GM23338 (cell line): ENCODE measurements around the gene SPANXD. TPM values are rescaled to one million over a fixed set of nuclear protein-coding genes. Genes with fewer than 3 reads are reported as not detected.

Experiments
- ATAC-seq: fragments of 200-7000 bp; cut with Tn5 transposase; 3 replicates; pipeline ENCODE4 v1.9.1; 2020
- DNase-seq: peaks from one replicate; pipeline ENCODE4 v3.0.0-alpha.2; 2015; ENCODE audit warnings: low spot score
- H2AFZ ChIP-seq: fragments of 200-600 bp; sonication (generic); 2 replicates; pipeline ENCODE4 v1.8.0; 2016; ENCODE audit warnings: antibody characterized with exemption, mild to moderate bottlenecking, moderate library complexity
- H3F3A ChIP-seq: fragments of 200-600 bp; sonication (generic); replicated peaks from 2 replicates; pipeline ENCODE4 v1.8.0; 2017; ENCODE audit warnings: antibody characterized with exemption, mixed run types, low read depth
- H3K27ac ChIP-seq: fragments of 200-600 bp; sonication (generic); 2 replicates; pipeline ENCODE4 v1.6.1; 2016; ENCODE audit warnings: low read depth
- H3K27me3 ChIP-seq: fragments of 200-600 bp; sonication (generic); 2 replicates; pipeline ENCODE4 v1.8.0; 2016; ENCODE audit warnings: mild to moderate bottlenecking, mixed run types, moderate library complexity; ENCODE audit not compliant: insufficient read depth
- H3K36me3 ChIP-seq: fragments of 200-600 bp; sonication (generic); 2 replicates; pipeline ENCODE4 v1.8.0; 2016; ENCODE audit warnings: mild to moderate bottlenecking; ENCODE audit not compliant: insufficient read depth
- H3K4me1 ChIP-seq: fragments of 200-600 bp; sonication (generic); 2 replicates; pipeline ENCODE4 v1.8.0; 2016; ENCODE audit warnings: mild to moderate bottlenecking, moderate library complexity; ENCODE audit not compliant: insufficient read depth
- H3K4me2 ChIP-seq: fragments of 200-600 bp; sonication (generic); 2 replicates; pipeline ENCODE4 v1.7.1; 2017; ENCODE audit warnings: mixed run types
- H3K4me3 ChIP-seq: fragments of 200-600 bp; sonication (generic); 2 replicates; pipeline ENCODE4 v1.6.1; 2016; ENCODE audit warnings: mixed run types
- H3K79me2 ChIP-seq: fragments of 200-600 bp; sonication (generic); replicated peaks from 2 replicates; pipeline ENCODE4 v1.8.0; 2017; ENCODE audit warnings: mild to moderate bottlenecking; ENCODE audit not compliant: insufficient read depth
- H3K9me2 ChIP-seq: fragments of 200-600 bp; sonication (generic); 2 replicates; pipeline ENCODE4 v1.8.0; 2017; ENCODE audit not compliant: insufficient read depth
- H4K20me1 ChIP-seq: fragments of 200-600 bp; sonication (generic); replicated peaks from 2 replicates; pipeline ENCODE4 v1.8.0; 2017; ENCODE audit warnings: mild to moderate bottlenecking; ENCODE audit not compliant: insufficient read depth
- H3K27ac Mint-ChIP-seq: 2 replicates; pipeline ENCODE4 v1.8.0; 2020; ENCODE audit warnings: inconsistent platforms, mild to moderate bottlenecking, moderate library complexity, mixed read lengths
- H3K27me3 Mint-ChIP-seq: 3 replicates; pipeline ENCODE4 v1.8.0; 2022; ENCODE audit warnings: low read depth, mild to moderate bottlenecking, moderate library complexity, mixed read lengths, inconsistent platforms; ENCODE audit not compliant: insufficient read depth, poor library complexity
- H3K36me3 Mint-ChIP-seq: 3 replicates; pipeline ENCODE4 v1.8.0; 2021; ENCODE audit warnings: low read depth, mild to moderate bottlenecking, inconsistent platforms, moderate library complexity, mixed read lengths
- H3K4me1 Mint-ChIP-seq: 3 replicates; pipeline ENCODE4 v1.8.0; 2020; ENCODE audit warnings: mild to moderate bottlenecking, inconsistent platforms, mixed read lengths
- H3K4me3 Mint-ChIP-seq: 3 replicates; pipeline ENCODE4 v1.8.0; 2021; ENCODE audit warnings: moderate library complexity, mild to moderate bottlenecking, inconsistent platforms, mixed read lengths
- H3K9me3 Mint-ChIP-seq: 3 replicates; pipeline ENCODE4 v1.8.0; 2020; ENCODE audit warnings: moderate library complexity, mild to moderate bottlenecking, inconsistent platforms, mixed read lengths
- CTCF ChIP-seq, 2 experiments: fragments of 200-600 bp in 1 of 2; sonication (generic) in 1 of 2; conservative IDR thresholded peaks; 2 replicates each; pipeline versions ENCODE4 v1.5.1 to v1.6.1; 2016 to 2017; ENCODE audit warnings: antibody characterized with exemption in 2 of 2, low read depth in 2 of 2, mild to moderate bottlenecking in 2 of 2, moderate library complexity in 1 of 2
- EZH2 ChIP-seq: fragments of 200-600 bp; sonication (generic); IDR thresholded peaks from one replicate; pipeline ENCODE4 v1.8.0; 2017; ENCODE audit warnings: antibody characterized with exemption, mild to moderate bottlenecking, low read depth; ENCODE audit not compliant: unreplicated experiment
- EZH2phosphoT487 ChIP-seq: fragments of 200-600 bp; sonication (generic); IDR thresholded peaks from one replicate; pipeline ENCODE4 v1.8.1; 2018; ENCODE audit warnings: antibody characterized with exemption; ENCODE audit not compliant: unreplicated experiment
- JUNB ChIP-seq: IDR thresholded peaks from one replicate; pipeline ENCODE4 v1.6.1; 2016; ENCODE audit warnings: antibody characterized with exemption; ENCODE audit not compliant: unreplicated experiment
- NANOG ChIP-seq: IDR thresholded peaks from 2 replicates; pipeline ENCODE4 v1.6.1; 2016; ENCODE audit warnings: antibody characterized with exemption, borderline replicate concordance
- POLR2AphosphoS5 ChIP-seq: IDR thresholded peaks from 2 replicates; pipeline ENCODE4 v1.6.1; 2016; ENCODE audit warnings: antibody characterized with exemption, low read depth
- REST ChIP-seq: IDR thresholded peaks from one replicate; pipeline ENCODE4 v1.6.1; 2018; ENCODE audit warnings: antibody characterized with exemption; ENCODE audit not compliant: unreplicated experiment
- STAT1 ChIP-seq: IDR thresholded peaks from one replicate; pipeline ENCODE4 v1.6.1; 2016; ENCODE audit warnings: antibody characterized with exemption; ENCODE audit not compliant: unreplicated experiment
- polyA plus RNA-seq: library from polyadenylated mRNA; unstranded; fragments of >200 nt; fragmentation: Nextera tagmentation; extraction: Ambion mirVana; gene quantifications from 2 replicates; pipeline ENCODE4 v1.2.1, GENCODE V29; 2016
- total RNA-seq: library from RNA; depleted of rRNA; stranded (reverse); fragments of >200 nt; shearing (Covaris generic); gene quantifications from 2 replicates; pipeline ENCODE4 v1.2.3, GENCODE V29; 2014

The SPANXD gene
- total and polyA plus RNA-seq, 2 experiments from 2014 or later: not detected

- TF ChIP-seq NANOG: no peak
- no peak for TF ChIP-seq JUNB
- TF ChIP-seq EZH2phosphoT487: no peak
Observed at GRCh38 chrX:141668371-141668770, 30.2 kb downstream of the SPANXD start (continued).

GRCh38 chrX:141662781-141663180 is 35.8 kb downstream of the SPANXD start:
- Mint-ChIP-seq H3K27ac (no peak overlapping the region), H3K4me1 (no peaks in the 10 kb centered on the region), H3K36me3 (no peaks in the 10 kb centered on the region), H3K4me3 (no peak overlapping the region), H3K27me3 (no peaks in the 10 kb centered on the region), H3K9me3 (no peaks in the 10 kb centered on the region)
- Histone ChIP-seq H3F3A (no peaks in the 10 kb centered on the region), H3K27ac (no peak overlapping the region), H3K4me1 (no peaks in the 10 kb centered on the region), H3K79me2 (no peaks in the 10 kb centered on the region), H3K27me3 (no peaks in the 10 kb centered on the region), H2AFZ (no peak overlapping the region), H3K36me3 (no peaks in the 10 kb centered on the region), H3K9me2 (no peaks in the 10 kb centered on the region), H4K20me1 (no peaks in the 10 kb centered on the region), H3K4me2 (no peak overlapping the region), H3K4me3 (no peak overlapping the region)
- no peak for TF ChIP-seq STAT1
- TF ChIP-seq REST: no peak
- no peak for TF ChIP-seq CTCF (conservative IDR thresholded peaks at IDR 0.05; ENCODE audit: low read depth in 2 of 2)
- no peak for TF ChIP-seq POLR2AphosphoS5
- TF ChIP-seq EZH2: no peak
- DNase-seq (no peak), ATAC-seq (no peak)

- no peak overlapping the region for H3K27ac ChIP-seq
- H3K4me1 ChIP-seq: no peaks in the 10 kb centered on the region
- ATAC-seq (no peak), DNase-seq (no peak)
- no peaks in the 10 kb centered on the region for H4K20me1 ChIP-seq
- Mint-ChIP-seq H3K36me3 (no peaks in the 10 kb centered on the region), H3K4me1 (no peaks in the 10 kb centered on the region), H3K4me3 (no peak overlapping the region), H3K27ac (no peak overlapping the region; the same call in 1 of the 2 replicates), H3K9me3 (no peaks in the 10 kb centered on the region), H3K27me3 (no peaks in the 10 kb centered on the region)
- no peak overlapping the region for H3K4me3 ChIP-seq
- H3F3A ChIP-seq: no peaks in the 10 kb centered on the region
- H3K27me3 ChIP-seq: no peaks in the 10 kb centered on the region
- H2AFZ ChIP-seq: no peak overlapping the region
- H3K79me2 ChIP-seq: no peaks in the 10 kb centered on the region
- H3K9me2 ChIP-seq: no peaks in the 10 kb centered on the region
- no peaks in the 10 kb centered on the region for H3K36me3 ChIP-seq
- no peak overlapping the region for H3K4me2 ChIP-seq
- no peak for TF ChIP-seq JUNB
- TF ChIP-seq REST: no peak
- TF ChIP-seq EZH2: no peak
- no peak for TF ChIP-seq NANOG
Observed at GRCh38 chrX:141652286-141652685, 46.3 kb downstream of the SPANXD start.
